Measurements from ENCODE around the gene LHX3. TPM values are rescaled to one million over a fixed set of nuclear protein-coding genes. Genes with fewer than 3 reads are reported as not detected.

The LHX3 gene
- total RNA-seq, 1 donor from 2014 or later: not detected

- DNase-seq: no peak
Observed at GRCh38 chr9:136206602-136207275, 1.8 kb upstream of the LHX3 start.

- no peak for DNase-seq
Observed at GRCh38 chr9:136205707-136205992, 722 bp upstream of the LHX3 start.

GRCh38 chr9:136204145-136204805 is 653 bp downstream of the LHX3 start:
- DNase-seq: no peak

GRCh38 chr9:136203408-136204144 is 1.4 kb downstream of the LHX3 start:
- no peak for DNase-seq

- no peak for DNase-seq
Observed at GRCh38 chr9:136202454-136203407, 2.2 kb downstream of the LHX3 start.

- peak; percentile 52 for DNase-seq
Observed at GRCh38 chr9:136201609-136202453, 3.1 kb downstream of the LHX3 start.

- no peak for DNase-seq
Observed at GRCh38 chr9:136201174-136201573, 3.8 kb downstream of the LHX3 start.

GRCh38 chr9:136200424-136200823 is 4.5 kb downstream of the LHX3 start:
- DNase-seq: no peak

- DNase-seq: no peak
Observed at GRCh38 chr9:136199391-136200288, 5.3 kb downstream of the LHX3 start.

- peak; percentile 23 for DNase-seq
Observed at GRCh38 chr9:136198605-136199083, 6.3 kb downstream of the LHX3 start.

GRCh38 chr9:136197930-136198604 is 6.9 kb downstream of the LHX3 start:
- DNase-seq: no peak

GRCh38 chr9:136197084-136197875 is 7.6 kb downstream of the LHX3 start:
- DNase-seq: no peak

GRCh38 chr9:136196404-136197083 is 8.4 kb downstream of the LHX3 start:
- no peak for DNase-seq

- no peak for DNase-seq
Observed at GRCh38 chr9:136194540-136194939, 10.4 kb downstream of the LHX3 start.

GRCh38 chr9:136193891-136194279 is 11.0 kb downstream of the LHX3 start:
- no peak for DNase-seq

GRCh38 chr9:136193127-136193890 is 11.6 kb downstream of the LHX3 start:
- DNase-seq: no peak

GRCh38 chr9:136192289-136193126 is 12.4 kb downstream of the LHX3 start:
- DNase-seq: no peak
